ENCODE measurements around the gene CELSR3.

DNA sequence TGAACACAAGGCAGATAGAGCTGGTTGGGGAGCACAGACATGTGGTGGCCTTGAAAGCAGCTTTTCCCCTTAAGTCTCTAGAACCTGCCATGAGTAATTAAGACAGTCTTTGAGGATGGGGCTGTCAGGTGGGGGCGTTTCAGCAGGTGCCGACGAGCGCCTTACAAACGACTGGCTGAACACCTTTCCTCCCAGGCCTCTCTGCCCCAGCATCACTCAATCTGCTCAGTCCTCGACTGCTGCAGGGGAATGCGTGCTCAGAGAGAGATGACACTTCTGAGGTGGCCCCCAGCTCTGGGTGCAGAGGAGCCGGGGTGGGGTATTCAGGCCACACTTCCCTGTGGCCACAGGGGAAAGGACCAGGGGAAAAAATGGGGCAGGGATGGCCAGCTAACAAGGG lies 31.1 kb upstream of the CELSR3 start:
- TF ChIP-seq TAF1 (IDR thresholded peaks at IDR 0.05; ENCODE audit: borderline replicate concordance, low read depth, low read length) (no peak), POLR2AphosphoS5 (IDR thresholded peaks at IDR 0.05; ENCODE audit: low read depth, low read length) (no peak)

Measured in GM12892 (cell line).